ENCODE results near the gene AMELX. TPM values are rescaled to one million over a fixed set of nuclear protein-coding genes. Genes with fewer than 3 reads are reported as not detected.

The AMELX gene
- total RNA-seq, 2 experiments from 2014 or later = not detected

DNA sequence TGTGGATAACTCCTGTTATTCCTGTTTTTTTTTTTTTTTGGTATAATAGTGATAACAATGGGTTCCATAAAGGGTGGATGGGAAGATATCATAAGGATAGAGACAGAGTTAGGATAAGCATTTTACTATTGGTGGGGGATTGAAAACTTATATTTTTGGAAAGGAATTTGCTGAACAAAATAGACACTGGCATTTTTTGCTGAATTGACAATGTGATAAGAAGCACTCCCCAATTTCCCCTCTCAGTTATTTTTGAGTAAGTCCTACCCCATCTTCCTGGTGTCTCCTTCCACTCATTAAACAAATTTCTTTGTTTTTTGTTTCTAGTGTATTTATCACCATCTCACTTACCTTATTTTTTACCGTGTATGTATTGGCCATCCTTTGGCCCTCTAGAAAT lies 55.8 kb downstream of the AMELX start:
- no peak overlapping the region for H3K27ac ChIP-seq (ENCODE audit: low read depth, low read length, poor library complexity, severe bottlenecking)
- no peak overlapping the region for H3K4me2 ChIP-seq (ENCODE audit: low read length)
- H2AFZ ChIP-seq (ENCODE audit: low read length) = no peak overlapping the region
- no peaks in the 10 kb centered on the region for H3K9me3 ChIP-seq (ENCODE audit: low read length)
- no peaks in the 10 kb centered on the region for H4K20me1 ChIP-seq (ENCODE audit: insufficient read depth, low read length)
- H3K36me3 ChIP-seq (ENCODE audit: insufficient read depth, low read length) = no peaks in the 10 kb centered on the region
- DNase-seq (ENCODE audit: low spot score) = no peak
- no TSS peak for BruUV-seq (replicated peaks)
- H3K4me1 ChIP-seq (ENCODE audit: insufficient read depth, low read length, poor library complexity, severe bottlenecking) = peaks cover 17% of the 10 kb centered on the region
- no peak overlapping the region for H3K4me3 ChIP-seq (ENCODE audit: low read depth, low read length, poor library complexity, severe bottlenecking)
- intact Hi-C loops (cut with micrococcal nuclease; ENCODE audit: unreplicated experiment) = no loop called here
- ChIA-PET POLR2A (no interaction called here), CTCF (ENCODE audit: unreplicated experiment) (no interaction called here)
- TF ChIP-seq EZH2phosphoT487 (IDR thresholded peaks at IDR 0.05; ENCODE audit: borderline replicate concordance, low read depth, low read length) = no peak
- TF ChIP-seq, protein P1, sequence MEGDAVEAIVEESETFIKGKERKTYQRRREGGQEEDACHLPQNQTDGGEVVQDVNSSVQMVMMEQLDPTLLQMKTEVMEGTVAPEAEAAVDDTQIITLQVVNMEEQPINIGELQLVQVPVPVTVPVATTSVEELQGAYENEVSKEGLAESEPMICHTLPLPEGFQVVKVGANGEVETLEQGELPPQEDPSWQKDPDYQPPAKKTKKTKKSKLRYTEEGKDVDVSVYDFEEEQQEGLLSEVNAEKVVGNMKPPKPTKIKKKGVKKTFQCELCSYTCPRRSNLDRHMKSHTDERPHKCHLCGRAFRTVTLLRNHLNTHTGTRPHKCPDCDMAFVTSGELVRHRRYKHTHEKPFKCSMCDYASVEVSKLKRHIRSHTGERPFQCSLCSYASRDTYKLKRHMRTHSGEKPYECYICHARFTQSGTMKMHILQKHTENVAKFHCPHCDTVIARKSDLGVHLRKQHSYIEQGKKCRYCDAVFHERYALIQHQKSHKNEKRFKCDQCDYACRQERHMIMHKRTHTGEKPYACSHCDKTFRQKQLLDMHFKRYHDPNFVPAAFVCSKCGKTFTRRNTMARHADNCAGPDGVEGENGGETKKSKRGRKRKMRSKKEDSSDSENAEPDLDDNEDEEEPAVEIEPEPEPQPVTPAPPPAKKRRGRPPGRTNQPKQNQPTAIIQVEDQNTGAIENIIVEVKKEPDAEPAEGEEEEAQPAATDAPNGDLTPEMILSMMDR (conservative IDR thresholded peaks at IDR 0.05; ENCODE audit: low read length) = no peak
- no peaks in the 10 kb centered on the region for H3K9me2 ChIP-seq (ENCODE audit: insufficient read depth, low read length)
- no peaks in the 10 kb centered on the region for H3K79me2 ChIP-seq (ENCODE audit: insufficient read depth, low read depth, low read length)

DNA sequence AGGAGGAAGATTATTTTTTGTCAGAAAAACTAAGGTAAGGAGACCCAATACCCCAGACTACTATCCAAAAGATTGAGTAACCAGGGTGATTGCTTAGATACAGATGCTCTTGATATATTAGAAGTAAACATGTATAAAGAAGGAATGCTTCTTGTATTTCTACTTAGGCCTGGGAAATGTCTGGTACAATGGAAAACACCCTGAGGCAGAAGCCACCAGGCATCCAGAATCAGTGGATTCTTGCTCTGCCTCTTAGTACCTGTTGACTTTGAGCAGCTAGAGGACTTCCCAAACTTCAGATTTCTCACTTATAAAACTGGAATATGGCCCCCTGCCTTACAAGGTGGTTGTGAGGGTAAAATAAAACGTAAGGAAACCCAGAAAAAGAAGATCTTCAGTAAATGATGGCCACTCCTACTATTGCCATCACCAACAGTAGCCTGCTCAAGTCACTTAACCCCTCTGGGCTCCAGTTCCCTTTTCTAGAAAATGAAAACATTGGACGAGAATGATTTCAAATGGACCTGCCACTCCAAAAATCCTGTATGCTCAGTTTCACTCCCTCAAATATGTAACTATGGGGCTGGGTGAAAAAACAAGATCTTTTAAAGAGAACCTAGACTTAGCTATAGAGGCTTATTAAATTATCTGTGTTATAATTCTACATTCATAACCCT lies 56.6 kb downstream of the AMELX start:
- BruUV-seq (replicated peaks) = no TSS peak
- no peaks in the 10 kb centered on the region for H3K9me3 ChIP-seq (ENCODE audit: low read length)
- H3K9me2 ChIP-seq (ENCODE audit: insufficient read depth, low read length) = no peaks in the 10 kb centered on the region
- no peak for DNase-seq (ENCODE audit: low spot score)
- CTCF ChIA-PET (ENCODE audit: unreplicated experiment) = no interaction called here
- H3K4me2 ChIP-seq (ENCODE audit: low read length) = no peak overlapping the region
- H2AFZ ChIP-seq (ENCODE audit: low read length) = 0 out of 2 replicates have a peak overlapping the region, but pooled peaks have one; percentile 14
- H3K4me3 ChIP-seq (ENCODE audit: low read depth, low read length, poor library complexity, severe bottlenecking) = no peak overlapping the region
- intact Hi-C loops (cut with micrococcal nuclease; ENCODE audit: unreplicated experiment) = no loop called here
- no peak for TF ChIP-seq EZH2phosphoT487 (IDR thresholded peaks at IDR 0.05; ENCODE audit: borderline replicate concordance, low read depth, low read length)
- TF ChIP-seq, protein P1 (conservative IDR thresholded peaks at IDR 0.05; ENCODE audit: low read length) = no peak
- POLR2A ChIA-PET = interaction anchor here (0.9 kb wide), 1 partner anchor 13 kb away, joined by 5 read pairs; no protein-coding TSS in a partner anchor
- no peak overlapping the region for H3K27ac ChIP-seq (ENCODE audit: low read depth, low read length, poor library complexity, severe bottlenecking)
- no peaks in the 10 kb centered on the region for H4K20me1 ChIP-seq (ENCODE audit: insufficient read depth, low read length)
- H3K4me1 ChIP-seq (ENCODE audit: insufficient read depth, low read length, poor library complexity, severe bottlenecking) = peaks cover 17% of the 10 kb centered on the region
- no peaks in the 10 kb centered on the region for H3K79me2 ChIP-seq (ENCODE audit: insufficient read depth, low read depth, low read length)
- no peaks in the 10 kb centered on the region for H3K36me3 ChIP-seq (ENCODE audit: insufficient read depth, low read length)

Small RNA genes within 50 kb of the gene (microRNA-seq; reads per million reads assigned to microRNA genes)
- not detected for gene MIR548AX (ENCODE audit: borderline replicate concordance)

Small RNA genes within 50 kb of the gene (small RNA-seq; reads per million reads assigned to genes)
- gene MIR548AX = not detected

Other genes starting within 250 kb of the AMELX start
- 11.1 and 16.1 TPM in 2 replicates for gene HCCS, start 182.1 kb upstream of the AMELX start, total RNA-seq (2014; rRNA removed; shearing (Covaris generic))
- 20.5 and 25.2 TPM in 2 replicates for gene HCCS, start 182.1 kb upstream of the AMELX start, total RNA-seq (2022)